Dermis microvascular lymphatic vessel endothelial cell (primary cell): ENCODE data around the gene UBL5. TPM values are rescaled to one million over a fixed set of nuclear protein-coding genes. Genes with fewer than 3 reads are reported as not detected.
"Not testable (repeated sequence)": the region's sequence is repeated elsewhere in the genome, so short reads cannot be mapped to it uniquely, and the experiment has no call there.

Experiments used
- DNase-seq, 2 donors: peaks; one replicate each; pipeline versions ENCODE4 v3.0.0 to v3.0.0-alpha.2; 2010; ENCODE audit warnings: low read depth in 2 of 2
- total RNA-seq: library from RNA; depleted of rRNA; stranded (reverse); fragments of >200 nt; gene quantifications from 2 replicates; pipeline ENCODE4 v1.2.1, GENCODE V29; 2014

The UBL5 gene
- total RNA-seq: 158 and 223 TPM in 2 replicates

- DNase-seq: peak; percentile 77 to 88
These were observed at the start of gene UBL5 for GRCh38 chr19:9827289-9828238. UBL5 (plus strand) TSS chr19:9827918; CDS start chr19:9828338, 420 bp downstream.

- DNase-seq: no peak
These were observed 45.4 kb upstream of the UBL5 start for GRCh38 chr19:9782338-9782737.

DNA sequence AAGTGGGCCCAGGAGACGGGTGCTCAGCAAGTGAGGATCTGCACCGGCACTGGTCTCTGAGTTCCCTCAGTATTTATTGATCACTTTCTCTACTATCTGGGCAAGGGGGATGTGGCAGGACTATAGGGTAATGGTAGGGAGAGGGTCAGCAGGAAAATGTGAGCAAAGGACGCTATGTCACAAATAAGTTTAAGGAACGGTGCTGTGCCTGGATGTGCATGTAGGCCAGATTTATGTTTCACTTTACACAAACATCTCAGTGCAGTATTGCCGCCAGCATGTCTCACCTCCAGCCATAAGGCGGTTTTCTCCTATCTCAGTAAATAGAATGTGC, 43.6 kb upstream of the UBL5 start:
- not testable (repeated sequence) for DNase-seq

GRCh38 chr19:9785367-9786331, 42.1 kb upstream of the UBL5 start:
- peak; percentile 83 to 97 for DNase-seq

DNA sequence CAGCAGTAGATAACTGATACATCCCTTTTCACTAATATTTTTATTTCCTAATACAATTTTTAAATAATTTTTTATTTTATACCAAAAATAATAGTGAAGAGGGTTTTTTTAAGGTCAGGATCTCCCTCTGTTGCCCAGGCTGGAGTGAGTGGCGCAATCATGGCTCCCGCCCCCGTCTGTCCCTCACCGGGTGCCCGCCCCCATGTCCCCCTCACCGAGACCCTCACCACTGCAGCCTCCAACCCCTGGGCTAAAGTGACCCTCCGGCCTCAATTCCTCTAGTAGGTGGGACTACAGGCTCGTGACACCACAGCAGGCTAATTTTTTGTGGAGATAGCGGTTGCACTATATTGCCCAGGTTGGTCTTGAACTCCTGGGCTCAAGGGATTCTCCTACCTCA, 41.4 kb upstream of the UBL5 start:
- DNase-seq: no peak

DNA sequence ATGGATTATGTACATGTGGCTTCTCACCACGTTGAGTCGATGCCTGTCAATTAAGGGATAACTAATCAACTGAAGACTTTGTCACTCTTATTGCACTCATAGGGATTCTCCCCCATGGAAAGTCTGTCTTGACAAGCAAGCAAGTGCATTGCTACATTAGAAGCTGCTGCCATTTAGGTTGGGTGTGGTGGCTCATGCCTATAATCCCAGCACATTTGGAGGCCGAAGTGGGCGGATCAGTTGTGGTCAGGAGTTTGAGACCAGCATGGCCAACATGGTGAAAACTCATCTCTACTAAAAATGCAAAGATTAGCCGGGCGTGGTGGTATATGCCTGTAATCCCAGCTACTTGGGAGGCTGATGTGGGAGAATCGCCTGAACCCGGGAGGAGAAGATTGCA, 40.9 kb upstream of the UBL5 start:
- DNase-seq: no peak

- DNase-seq: not testable (repeated sequence)
These were observed 39.1 kb upstream of the UBL5 start for GRCh38 chr19:9788604-9789003.

DNA sequence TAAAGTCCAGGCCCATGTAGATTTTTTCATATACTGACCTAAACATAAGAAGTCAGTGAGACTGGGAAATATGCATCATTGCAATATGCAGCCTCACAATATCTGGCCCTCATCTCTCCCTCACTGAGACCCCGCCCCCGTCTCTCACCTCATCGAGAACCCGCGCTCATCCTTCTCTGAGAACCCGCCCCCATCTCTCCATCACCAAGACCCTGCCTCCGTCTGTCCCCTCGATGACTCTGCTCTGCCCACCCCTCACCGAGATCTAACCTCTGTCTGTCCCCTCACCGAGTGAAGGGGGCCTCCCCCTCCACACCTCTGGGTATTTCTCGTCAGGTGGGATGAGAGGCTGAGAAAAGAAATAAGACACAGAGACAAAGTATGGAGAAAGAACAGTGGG, 38.7 kb upstream of the UBL5 start:
- no peak for DNase-seq

DNA sequence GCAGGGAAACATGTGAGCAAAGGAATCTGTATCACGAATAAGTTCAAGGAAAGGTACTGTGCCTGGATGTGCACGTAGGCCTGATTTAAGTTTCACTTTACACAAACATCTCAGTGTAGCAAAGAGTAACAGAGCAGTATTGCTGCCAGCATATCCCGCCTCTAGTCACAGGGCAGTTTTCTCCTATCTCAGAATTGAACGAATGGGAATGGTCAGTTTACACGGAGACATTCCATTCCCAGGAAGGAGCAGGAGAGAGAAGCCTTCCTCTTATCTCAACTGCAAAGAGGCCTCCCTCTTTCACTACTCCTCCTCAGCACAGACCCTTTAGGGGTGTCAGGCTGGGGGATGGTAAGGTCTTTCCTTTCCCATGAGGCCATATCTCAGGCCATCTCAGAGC, 38.1 kb upstream of the UBL5 start:
- DNase-seq: not testable (repeated sequence)

DNA sequence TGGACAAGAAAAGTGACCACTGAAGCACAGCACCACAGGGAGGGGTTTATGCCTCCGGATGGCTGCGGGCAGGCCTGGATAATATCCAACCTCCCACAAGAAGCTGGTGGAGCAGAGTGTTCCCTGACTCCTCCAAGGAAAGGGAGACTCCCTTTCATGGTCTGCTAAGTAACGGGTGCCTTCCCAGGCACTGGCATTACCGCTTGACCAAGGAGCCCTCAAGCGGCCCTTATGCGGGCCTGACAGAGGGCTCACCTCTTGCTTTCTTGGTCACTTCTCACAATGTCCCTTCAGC, 36.7 kb upstream of the UBL5 start:
- not testable (repeated sequence) for DNase-seq

DNA sequence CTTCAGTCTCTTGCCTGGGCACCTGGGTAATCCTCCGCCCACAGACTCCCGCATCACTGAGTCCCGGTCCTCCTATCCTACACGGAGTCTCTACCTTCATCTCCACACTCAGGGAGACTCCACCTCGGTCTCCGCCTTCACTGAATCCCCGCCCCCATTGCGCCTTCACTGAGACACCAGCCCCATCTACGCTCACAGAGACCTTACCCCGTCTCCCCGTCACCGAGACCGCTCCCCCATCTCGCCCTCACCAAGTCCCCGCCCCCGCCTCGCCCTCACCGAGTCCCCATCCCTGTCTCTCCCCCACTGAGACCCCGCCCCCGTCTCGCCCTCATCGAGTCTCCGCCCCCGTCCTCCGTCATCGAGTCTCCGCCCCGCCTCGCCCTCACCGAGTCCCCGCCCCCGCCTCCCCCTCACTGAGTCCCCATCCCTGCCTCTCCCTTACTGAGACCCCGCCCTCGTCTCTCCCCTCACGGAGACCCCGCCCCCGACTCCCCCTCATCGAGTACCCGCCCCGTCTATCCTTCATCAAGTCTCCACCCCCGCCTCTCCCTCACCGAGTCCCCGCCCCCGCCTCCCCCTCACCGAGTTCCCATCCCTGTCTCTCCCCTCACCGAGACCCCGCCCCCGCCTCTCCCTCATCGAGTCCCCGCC, 36.0 kb upstream of the UBL5 start:
- peak; percentile 89 to 98 for DNase-seq

DNA sequence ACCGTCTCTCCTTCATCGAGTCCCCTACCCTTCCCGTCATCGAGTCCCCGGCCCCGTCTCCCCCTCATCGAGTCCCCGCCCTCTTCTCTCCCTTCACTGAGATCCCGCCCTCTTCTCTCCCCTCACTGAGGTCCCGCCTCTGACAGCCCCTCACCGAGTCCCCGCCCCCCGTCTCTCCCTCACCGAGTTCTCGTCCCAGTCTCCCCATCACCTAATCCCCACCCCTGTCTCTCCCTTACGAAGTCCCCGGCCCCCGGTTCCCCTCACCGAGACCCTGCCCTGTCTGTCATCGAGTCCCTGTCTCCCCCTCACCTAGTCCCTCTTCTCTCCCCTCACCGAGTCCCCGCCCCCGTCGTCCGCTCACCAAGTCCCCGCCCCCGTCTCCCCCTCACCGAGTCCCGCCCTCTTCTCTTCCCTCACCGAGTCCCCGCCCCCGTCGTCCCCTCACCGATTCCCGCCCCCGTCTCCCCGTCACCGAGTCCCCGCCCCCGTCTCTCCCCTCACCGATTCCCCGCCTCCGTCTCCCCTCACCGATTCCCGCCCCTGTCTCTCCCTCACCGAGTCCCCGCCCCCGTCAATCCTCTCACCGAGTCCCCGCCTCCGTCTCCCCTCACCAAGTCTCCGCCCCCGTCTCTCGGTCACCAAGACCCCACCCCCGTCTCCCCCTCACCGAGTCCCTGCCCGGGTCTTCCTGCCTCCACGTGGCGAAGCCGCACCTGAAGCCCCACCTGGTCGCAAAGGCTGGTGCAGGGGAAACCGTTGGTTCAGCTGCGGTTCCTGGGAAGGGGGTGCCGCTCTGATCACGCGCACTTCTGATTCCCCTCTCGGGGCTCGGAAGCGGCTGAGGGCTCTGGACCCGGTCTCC, 35.3 kb upstream of the UBL5 start:
- peak; percentile 88 to 98 for DNase-seq

DNA sequence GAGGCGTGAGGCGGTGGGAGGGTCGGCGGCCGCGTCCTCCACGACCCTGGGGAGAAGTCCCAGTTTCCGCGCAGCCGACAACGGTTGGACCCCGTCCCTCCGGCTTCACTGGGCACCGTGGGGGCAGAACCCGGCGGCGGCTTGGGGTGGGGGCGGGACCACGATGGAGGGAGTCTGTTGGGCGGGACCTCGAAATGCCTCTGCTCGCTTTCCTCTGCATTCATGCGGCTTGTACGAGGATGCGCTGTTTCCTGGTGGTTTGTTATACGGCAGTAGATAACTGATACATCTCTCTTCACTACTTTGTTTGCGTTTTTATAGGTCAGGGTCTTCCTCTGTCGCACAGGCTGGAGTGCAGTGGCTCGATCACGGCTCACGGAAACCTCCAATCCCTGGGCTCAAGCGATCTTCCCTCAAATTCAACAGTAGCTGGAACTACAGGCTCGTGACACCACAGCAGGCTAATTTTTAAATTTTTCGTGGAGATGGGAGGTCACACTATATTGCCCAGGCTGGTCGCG, 34.6 kb upstream of the UBL5 start:
- peak in 1 of 2 donors; percentile 50 for DNase-seq

GRCh38 chr19:9796113-9796773, 31.5 kb upstream of the UBL5 start:
- peak; percentile 93 to 94 for DNase-seq

GRCh38 chr19:9797871-9798270, 29.8 kb upstream of the UBL5 start:
- no peak for DNase-seq

- no peak for DNase-seq
These were observed 28.6 kb upstream of the UBL5 start for GRCh38 chr19:9799162-9799561.

GRCh38 chr19:9801976-9802375, 25.7 kb upstream of the UBL5 start:
- DNase-seq: no peak

- DNase-seq: no peak
These were observed 20.9 kb upstream of the UBL5 start for GRCh38 chr19:9806803-9807202.

DNA sequence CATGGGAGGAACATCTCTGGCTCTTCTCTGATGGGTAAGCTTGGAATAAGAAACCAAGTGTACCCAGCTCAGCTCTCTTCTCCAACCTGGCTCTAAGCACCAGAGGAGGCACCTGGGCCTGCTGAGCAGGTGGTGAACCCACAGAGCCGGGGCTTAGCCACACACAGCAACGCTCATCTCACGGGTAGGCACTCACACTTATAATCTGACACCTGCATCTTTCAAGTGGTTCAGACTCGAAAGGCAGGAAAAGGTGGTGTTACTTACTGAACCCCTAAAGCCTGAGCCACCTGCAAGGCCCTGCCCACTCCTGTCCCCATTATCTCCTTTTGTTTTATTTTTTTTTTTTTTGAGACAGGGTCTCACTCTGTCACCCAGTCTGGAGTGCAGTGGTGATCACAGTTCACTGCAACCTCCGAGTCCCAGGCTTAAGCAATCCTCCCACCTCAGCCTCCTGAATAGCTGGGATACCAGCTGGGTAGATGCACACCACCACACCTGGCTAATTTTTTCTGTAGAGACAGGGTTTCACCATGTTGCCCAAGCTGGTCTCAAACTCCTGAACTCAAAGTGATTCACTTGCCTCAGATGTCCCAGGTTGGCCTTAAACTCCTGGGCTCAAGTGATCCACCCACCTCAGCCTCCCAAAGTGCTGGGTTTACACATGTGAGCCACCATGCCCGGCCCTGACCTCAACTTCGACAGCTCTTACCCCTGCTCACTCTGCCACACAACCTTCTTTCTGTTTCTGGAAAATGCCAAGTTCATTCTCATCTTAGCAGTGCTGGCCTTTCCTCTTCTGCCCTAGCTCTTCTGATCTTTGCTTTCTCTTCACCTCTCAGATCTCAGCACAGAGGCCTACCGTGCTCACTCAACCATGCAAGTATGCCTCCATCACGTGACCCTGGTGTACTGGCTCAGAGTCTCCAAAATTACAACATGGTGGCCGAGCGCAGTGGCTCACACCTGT, 18.6 kb upstream of the UBL5 start:
- no peak for DNase-seq
